Large intestine (tissue), 3 donors: ENCODE data around the gene CIB1. TPM values are rescaled to one million over a fixed set of nuclear protein-coding genes. Genes with fewer than 3 reads are reported as not detected.

Experiments used
- DNase-seq, 2 donors: peaks; one replicate each; pipeline versions ENCODE4 v3.0.0 to v3.0.0-alpha.2; 2013
- H3K27ac ChIP-seq: one replicate; pipeline ENCODE4 v1.5.1; 2013; ENCODE audit warnings: low read length
- H3K27me3 ChIP-seq: 2 replicates; pipeline ENCODE4 v1.6.1; 2013; ENCODE audit warnings: low read length; ENCODE audit not compliant: control insufficient read depth, insufficient read depth
- H3K36me3 ChIP-seq: 2 replicates; pipeline ENCODE4 v1.6.1; 2013; ENCODE audit warnings: low read length; ENCODE audit not compliant: control insufficient read depth, insufficient read depth
- H3K4me1 ChIP-seq: one replicate; pipeline ENCODE4 v1.6.1; 2013; ENCODE audit warnings: low read length; ENCODE audit not compliant: control insufficient read depth, insufficient read depth
- H3K4me3 ChIP-seq: one replicate; pipeline ENCODE4 v1.5.1; 2013; ENCODE audit warnings: low read length
- H3K9me3 ChIP-seq: one replicate; pipeline ENCODE4 v1.6.1; 2013; ENCODE audit warnings: mild to moderate bottlenecking, low read depth, low read length, moderate library complexity; ENCODE audit not compliant: control insufficient read depth
- WGBS: methylation state at CpG from one replicate; pipeline ENCODE4 v1.1.5; 2013; ENCODE audit warnings: low lambda C conversion rate; ENCODE audit not compliant: insufficient coverage; 5-methylcytosine and 5-hydroxymethylcytosine counted together
- polyA plus RNA-seq: library from polyadenylated mRNA; unstranded; fragments of 120-200 nt; gene quantifications from one replicate; pipeline ENCODE4 v1.2.1, GENCODE V29; 2013

Gene CIB1
- polyA plus RNA-seq, 1 donor = 87.1 TPM

DNA sequence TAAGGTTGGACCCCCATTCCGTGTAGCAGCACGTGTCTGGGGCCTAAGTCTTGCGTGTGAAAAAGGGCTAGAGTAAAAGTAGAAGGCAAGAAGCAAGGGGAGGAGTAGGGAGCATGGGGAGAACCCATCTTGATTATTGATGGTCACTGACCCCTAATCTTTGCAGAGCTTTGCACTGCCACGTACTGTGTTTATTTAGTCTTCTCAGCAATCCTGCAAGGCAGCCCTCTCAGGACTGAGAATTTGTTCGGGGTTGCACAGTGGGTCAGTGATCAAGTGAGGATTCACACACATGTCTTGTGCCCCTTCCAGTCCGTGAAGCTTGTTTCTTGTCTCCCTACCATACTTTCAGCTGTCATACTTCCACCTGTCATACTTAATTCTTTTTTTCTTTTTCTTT is 25.4 kb downstream of the CIB1 start:
- peak; percentile 49 to 75 for DNase-seq
- Histone ChIP-seq H3K4me3 (no peak overlapping the region), H3K9me3 (no peaks in the 10 kb centered on the region), H3K27ac (peak overlapping the region; percentile 9), H3K36me3 (peaks cover 56% of the 10 kb centered on the region), H3K4me1 (peaks cover 29% of the 10 kb centered on the region), H3K27me3 (no peaks in the 10 kb centered on the region)
- no CpG with 5 or more reads among the region's 6 CpGs for WGBS

DNA sequence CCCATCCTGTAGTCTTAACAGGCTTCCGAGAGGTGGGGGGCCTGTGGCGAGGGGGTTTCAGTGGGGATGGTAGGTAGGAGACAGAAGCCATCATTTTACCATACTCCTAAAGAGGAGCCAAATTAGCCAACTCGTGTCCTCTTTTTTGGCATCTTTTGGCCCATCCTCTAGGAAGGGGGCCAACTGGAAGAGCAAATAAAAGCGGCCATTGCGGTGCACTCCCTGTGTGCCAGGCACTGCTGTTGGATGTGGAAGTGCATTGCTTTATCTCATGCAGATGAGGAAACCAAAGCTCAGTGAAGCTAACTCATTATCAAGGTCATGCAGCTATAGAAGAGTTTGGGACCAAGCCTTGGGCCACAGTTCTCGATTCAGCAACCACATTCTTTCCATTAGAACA is 26.5 kb downstream of the CIB1 start:
- no peaks in the 10 kb centered on the region for H3K9me3 ChIP-seq
- no peak overlapping the region for H3K4me3 ChIP-seq
- no CpG with 5 or more reads among the region's 6 CpGs for WGBS
- peaks cover 27% of the 10 kb centered on the region for H3K4me1 ChIP-seq
- H3K27me3 ChIP-seq = no peaks in the 10 kb centered on the region
- peaks cover 50% of the 10 kb centered on the region for H3K36me3 ChIP-seq
- DNase-seq = peak in 1 of 2 donors; percentile 1
- no peak overlapping the region for H3K27ac ChIP-seq

DNA sequence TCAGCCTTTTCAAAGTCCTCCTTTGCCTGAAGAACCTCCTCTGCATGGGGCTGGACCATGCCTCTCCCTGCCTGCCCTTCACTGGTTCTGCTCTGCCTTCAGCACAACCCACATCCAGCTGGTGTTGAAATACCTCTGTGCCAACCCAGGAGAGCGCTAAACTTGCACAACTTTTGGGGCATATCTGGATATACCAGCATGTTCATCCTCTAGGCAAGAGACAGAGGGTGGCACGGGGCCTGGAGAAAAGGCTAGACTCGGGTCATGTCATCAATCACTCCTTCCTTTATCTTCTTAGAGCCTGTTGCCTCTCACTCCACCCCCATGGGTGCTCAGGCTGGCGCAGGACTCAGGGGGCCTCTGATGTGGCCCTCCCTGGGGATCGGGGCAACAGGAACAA is 27.9 kb downstream of the CIB1 start:
- DNase-seq = no peak
- H3K9me3 ChIP-seq = no peaks in the 10 kb centered on the region
- H3K4me1 ChIP-seq = peaks cover 14% of the 10 kb centered on the region
- no peak overlapping the region for H3K4me3 ChIP-seq
- no peaks in the 10 kb centered on the region for H3K27me3 ChIP-seq
- WGBS = no CpG with 5 or more reads among the region's 5 CpGs
- H3K36me3 ChIP-seq = peaks cover 50% of the 10 kb centered on the region
- no peak overlapping the region for H3K27ac ChIP-seq

DNA sequence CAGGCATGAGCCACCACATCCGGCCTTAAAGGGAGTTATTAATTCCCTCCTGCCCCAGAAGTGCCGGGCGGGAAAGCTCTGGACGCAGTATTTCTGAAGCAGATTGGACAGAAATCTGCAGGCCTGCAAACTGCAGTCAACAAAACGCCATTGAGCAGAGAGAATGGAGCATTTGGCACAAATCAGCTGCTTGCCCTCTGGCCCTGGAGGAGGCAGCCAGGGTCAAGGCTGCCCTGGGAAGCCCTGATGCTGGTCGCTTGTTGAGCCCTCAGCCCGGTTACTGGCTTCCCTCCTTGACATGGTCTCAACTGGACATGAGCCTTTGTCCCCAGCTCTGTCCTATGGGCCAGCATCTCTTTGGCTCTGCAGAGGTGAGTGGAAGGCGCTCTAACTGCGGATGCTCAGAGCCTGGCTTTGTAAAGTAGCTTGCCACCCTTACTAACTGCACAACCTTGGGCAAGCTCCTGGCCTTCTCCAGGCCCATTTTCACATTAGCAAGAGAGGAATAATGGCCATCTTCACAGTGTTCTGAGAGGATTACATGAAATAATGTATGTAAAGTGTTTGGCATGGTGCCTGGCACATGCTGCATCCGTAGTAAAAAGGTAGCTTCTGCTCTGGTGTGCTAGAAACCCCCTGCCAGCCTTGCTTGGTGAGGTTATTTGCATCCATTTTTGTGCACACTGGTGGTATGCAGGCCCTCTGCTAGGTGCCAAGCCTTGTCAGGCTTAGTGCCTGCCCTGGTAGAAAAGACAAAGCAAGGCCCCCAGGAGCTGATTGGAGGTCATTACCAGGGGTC is 28.5 kb downstream of the CIB1 start:
- Histone ChIP-seq H3K4me3 (no peak overlapping the region), H3K9me3 (no peaks in the 10 kb centered on the region), H3K27ac (no peak overlapping the region), H3K27me3 (no peaks in the 10 kb centered on the region), H3K4me1 (peaks cover 15% of the 10 kb centered on the region), H3K36me3 (peaks cover 45% of the 10 kb centered on the region)
- WGBS = no CpG with 5 or more reads among the region's 10 CpGs
- DNase-seq = no peak

DNA sequence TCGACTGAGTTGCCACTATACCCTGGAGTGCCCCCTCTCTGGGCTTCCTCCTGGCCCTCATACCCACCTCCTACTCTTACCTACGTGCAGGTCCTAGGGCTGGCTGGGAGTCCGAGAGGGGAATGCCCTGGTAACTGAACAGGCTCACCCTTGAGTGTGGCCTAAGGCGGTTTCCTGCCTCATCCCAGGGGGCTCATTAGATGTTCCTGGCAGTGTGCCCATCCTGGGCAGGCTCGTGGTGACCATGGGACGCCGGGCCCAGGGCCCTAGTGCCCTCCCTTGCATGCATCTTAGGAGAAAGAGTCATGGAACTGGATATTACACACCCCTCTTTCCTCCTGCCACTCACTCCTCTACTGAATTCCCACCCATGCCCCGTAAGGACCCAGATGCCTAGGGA is 29.8 kb downstream of the CIB1 start:
- no peak overlapping the region for H3K4me3 ChIP-seq
- H3K36me3 ChIP-seq = peaks cover 36% of the 10 kb centered on the region
- DNase-seq = no peak
- no peaks in the 10 kb centered on the region for H3K27me3 ChIP-seq
- no peaks in the 10 kb centered on the region for H3K9me3 ChIP-seq
- no peak overlapping the region for H3K27ac ChIP-seq
- no CpG with 5 or more reads among the region's 8 CpGs for WGBS
- peaks cover 15% of the 10 kb centered on the region for H3K4me1 ChIP-seq

DNA sequence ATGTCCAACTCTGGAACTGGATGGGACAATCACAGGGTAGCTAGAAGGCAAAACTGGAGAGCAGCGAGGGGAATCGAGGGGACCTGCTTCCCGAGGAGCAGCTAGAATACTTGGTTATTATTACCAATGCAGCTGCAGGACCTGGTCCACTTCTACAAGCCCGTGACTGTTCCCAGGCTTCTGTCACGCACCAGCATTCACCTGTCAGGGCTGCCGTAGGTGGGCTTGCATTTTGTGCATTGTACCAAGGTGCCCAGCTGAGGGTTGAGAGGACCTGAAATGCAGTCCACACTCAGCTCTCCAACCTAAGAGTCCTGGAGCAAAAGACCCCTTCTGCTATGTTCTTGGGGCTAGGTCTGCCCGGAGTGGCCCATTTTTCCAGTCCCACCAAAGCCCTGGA is 30.3 kb downstream of the CIB1 start:
- H3K4me1 ChIP-seq = peaks cover 15% of the 10 kb centered on the region
- H3K4me3 ChIP-seq = no peak overlapping the region
- H3K27me3 ChIP-seq = no peaks in the 10 kb centered on the region
- H3K9me3 ChIP-seq = no peaks in the 10 kb centered on the region
- no CpG with 5 or more reads among the region's 7 CpGs for WGBS
- no peak overlapping the region for H3K27ac ChIP-seq
- peaks cover 36% of the 10 kb centered on the region for H3K36me3 ChIP-seq
- no peak for DNase-seq

DNA sequence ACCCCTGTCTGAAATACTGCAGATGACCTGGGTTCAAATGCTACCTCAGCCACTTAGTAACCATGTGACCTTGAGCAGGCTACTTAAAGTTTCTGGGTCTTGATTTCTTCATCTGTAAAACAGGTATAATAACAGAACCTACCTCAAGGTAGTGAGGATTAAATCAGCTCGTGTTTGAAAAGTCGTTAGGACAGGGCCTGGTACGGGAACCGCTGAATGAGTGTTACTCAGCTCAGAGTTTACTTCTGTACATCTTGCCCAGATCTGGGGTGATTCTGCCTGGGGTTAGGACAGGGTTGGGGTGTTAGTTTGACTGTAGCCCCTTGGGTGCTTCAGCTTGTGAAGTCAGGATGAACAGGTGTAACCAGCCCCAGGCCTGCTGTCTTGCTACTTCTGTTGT is 30.8 kb downstream of the CIB1 start:
- DNase-seq = no peak
- H3K36me3 ChIP-seq = peaks cover 36% of the 10 kb centered on the region
- no peaks in the 10 kb centered on the region for H3K27me3 ChIP-seq
- no peak overlapping the region for H3K27ac ChIP-seq
- peaks cover 15% of the 10 kb centered on the region for H3K4me1 ChIP-seq
- no peaks in the 10 kb centered on the region for H3K9me3 ChIP-seq
- H3K4me3 ChIP-seq = peak overlapping the region; percentile 90
- WGBS = no CpG with 5 or more reads among the region's 4 CpGs

DNA sequence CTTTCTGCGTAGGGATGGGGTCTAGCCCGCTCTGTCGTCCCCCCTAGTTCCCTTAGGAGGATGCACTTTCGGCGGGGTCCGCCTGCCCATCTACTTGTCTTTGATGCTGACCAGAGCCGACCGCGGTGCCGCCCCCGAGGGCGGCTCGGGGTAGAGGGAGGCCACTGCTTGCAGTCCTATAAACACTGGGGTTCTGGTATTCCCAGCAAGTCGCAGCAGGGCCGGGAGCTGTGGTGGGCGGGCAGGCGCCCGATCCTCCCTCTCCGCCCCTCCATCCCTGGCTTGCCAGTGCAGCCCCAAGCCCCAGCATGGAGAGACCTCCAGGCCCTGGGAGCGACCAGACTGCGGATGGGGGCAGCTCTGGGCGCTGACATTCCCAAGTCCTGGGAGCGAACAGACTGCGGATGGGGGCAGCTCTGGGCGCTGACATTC is 31.8 kb downstream of the CIB1 start:
- Histone ChIP-seq H3K27me3 (no peaks in the 10 kb centered on the region), H3K36me3 (peaks cover 30% of the 10 kb centered on the region), H3K4me1 (peaks cover 15% of the 10 kb centered on the region), H3K27ac (peak overlapping the region; percentile 67), H3K4me3 (peak overlapping the region; percentile 90), H3K9me3 (no peaks in the 10 kb centered on the region)
- WGBS = no CpG with 5 or more reads among the region's 25 CpGs
- peak in 1 of 2 donors; percentile 45 for DNase-seq

DNA sequence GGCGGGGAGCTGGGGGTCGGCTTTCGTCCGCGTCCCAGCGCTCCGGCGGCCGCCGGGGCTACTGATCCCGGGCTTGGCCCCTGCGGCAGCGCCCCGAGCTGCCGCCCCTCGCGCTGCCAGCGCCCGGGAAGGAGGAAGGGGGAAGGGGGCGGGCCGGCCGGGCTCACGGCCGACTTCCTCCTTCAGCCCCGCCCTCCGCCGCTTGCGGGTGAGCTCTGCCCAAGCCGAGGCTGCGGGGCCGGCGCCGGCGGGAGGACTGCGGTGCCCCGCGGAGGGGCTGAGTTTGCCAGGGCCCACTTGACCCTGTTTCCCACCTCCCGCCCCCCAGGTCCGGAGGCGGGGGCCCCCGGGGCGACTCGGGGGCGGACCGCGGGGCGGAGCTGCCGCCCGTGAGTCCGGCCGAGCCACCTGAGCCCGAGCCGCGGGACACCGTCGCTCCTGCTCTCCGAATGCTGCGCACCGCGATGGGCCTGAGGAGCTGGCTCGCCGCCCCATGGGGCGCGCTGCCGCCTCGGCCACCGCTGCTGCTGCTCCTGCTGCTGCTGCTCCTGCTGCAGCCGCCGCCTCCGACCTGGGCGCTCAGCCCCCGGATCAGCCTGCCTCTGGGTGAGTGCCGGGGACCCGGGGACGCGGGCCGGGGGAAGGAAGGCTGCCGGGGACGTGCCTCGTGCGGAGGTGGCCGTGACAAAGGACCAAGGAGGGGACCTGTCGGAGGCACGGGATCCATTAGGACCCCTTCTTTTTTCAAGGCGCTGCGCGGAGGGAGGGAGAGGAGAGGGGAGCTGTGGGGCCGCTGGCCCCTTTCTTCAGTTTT is 32.4 kb downstream of the CIB1 start, which contains the start of gene SEMA4B:
TSS of gene SEMA4B (plus strand) at position 201 of the 814 bp plus-strand sequence. CDS start at position 450, 249 bp downstream.
- peaks cover 24% of the 10 kb centered on the region for H3K36me3 ChIP-seq
- DNase-seq = peak; percentile 80 to 87
- no peaks in the 10 kb centered on the region for H3K9me3 ChIP-seq
- H3K27ac ChIP-seq = peak within 1 kb of the TSS; percentile 76
- no CpG with 5 or more reads among the region's 88 CpGs for WGBS
- H3K27me3 ChIP-seq = no peaks in the 10 kb centered on the region
- H3K4me3 ChIP-seq = peak within 1 kb of the TSS; percentile 90
- H3K4me1 ChIP-seq = peaks cover 15% of the 10 kb centered on the region

DNA sequence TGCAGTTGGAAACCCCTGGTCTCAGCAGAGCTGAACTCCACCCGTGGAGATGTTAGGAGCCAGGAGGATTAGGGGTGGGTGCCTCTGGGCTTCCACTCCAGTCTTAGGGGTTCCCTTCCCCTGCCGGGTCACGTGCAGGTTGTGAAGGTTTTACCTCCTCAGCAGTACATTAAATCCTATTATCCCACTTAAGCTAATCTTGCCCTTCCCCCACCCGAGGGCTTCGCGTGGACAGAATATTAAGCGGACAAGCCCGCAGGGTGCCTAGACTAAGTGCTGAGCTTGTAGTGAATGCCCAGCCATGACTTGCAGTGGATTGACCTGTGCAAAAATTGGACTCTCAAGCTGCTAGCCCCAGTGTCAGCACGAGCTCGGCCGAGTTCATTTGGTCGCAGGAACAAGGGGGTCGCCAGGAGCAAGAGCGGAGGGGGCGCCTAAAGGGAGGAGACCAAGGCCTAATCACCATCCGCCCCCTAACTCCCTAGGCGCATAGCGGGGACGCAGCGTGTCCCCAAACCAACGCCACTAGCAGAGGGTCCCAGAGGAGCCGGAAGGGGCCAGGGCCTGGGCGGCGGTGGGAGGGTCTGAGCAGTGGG is 33.1 kb downstream of the CIB1 start:
- peak in 1 of 2 donors; percentile 37 for DNase-seq
- Histone ChIP-seq H3K27me3 (no peaks in the 10 kb centered on the region), H3K4me1 (peaks cover 15% of the 10 kb centered on the region), H3K9me3 (no peaks in the 10 kb centered on the region), H3K27ac (peak overlapping the region; percentile 76), H3K4me3 (peak overlapping the region; percentile 90), H3K36me3 (peaks cover 17% of the 10 kb centered on the region)
- no CpG with 5 or more reads among the region's 24 CpGs for WGBS
